Measurements from ENCODE around the gene STK40.

GRCh38 chr1:36341626-36342320 is 44.0 kb downstream of the STK40 start:
- TF ChIP-seq CTCF (IDR thresholded peaks at IDR 0.05; ENCODE audit: low read depth, low read length, poor library complexity, severe bottlenecking) (no peak), EZH2phosphoT487 (IDR thresholded peaks at IDR 0.05; ENCODE audit: borderline replicate concordance, low read length) (no peak)

Measured in DOHH2 (cell line).